Activated CD4-positive, alpha-beta T cell treated with anti-CD3 and anti-CD28 coated beads for 24 hours (primary cell): ENCODE data around the gene LENEP.
A peak's percentile ranks its signal among the peaks of the same experiment; 100 is the strongest.

Experiments
- DNase-seq, 2 donors: peaks; one replicate each; pipeline ENCODE4 v3.0.0-alpha.2; 2020; ENCODE audit warnings: low read depth in 2 of 2

Gene LENEP, protein sequence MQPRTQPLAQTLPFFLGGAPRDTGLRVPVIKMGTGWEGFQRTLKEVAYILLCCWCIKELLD

DNA sequence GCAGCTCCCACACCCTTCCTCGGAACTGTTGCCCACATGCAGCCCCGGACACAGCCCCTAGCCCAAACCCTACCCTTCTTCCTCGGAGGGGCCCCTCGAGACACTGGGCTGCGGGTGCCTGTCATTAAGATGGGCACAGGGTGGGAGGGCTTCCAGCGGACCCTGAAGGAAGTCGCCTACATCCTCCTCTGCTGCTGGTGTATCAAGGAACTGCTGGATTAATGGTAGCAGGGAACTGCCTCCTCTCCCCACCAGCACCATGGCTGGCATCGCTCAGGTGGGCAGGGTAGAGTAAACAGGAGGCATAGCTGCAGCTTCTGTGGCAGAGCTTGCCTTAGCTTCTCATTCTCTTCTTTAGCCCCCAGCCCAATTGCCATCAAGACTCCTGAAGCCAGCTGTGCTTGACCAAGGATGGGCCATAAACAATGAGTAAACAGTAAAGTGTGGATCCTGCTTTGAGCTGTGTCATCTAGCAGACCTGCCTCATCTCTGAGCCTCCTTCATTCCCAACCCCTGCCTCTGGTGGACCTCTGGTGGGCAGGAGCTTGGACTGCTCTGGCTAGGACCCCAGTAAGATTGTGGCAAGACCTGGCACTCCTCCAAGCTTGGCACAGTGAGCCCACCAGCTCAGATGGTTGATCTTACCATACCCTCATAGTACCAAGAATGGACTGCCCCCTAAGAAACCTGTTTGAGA, at the start of gene LENEP:
LENEP (plus strand) TSS at position 15 of the 697 bp plus-strand sequence; CDS start at position 37, 22 bp downstream.
- DNase-seq = no peak

DNA sequence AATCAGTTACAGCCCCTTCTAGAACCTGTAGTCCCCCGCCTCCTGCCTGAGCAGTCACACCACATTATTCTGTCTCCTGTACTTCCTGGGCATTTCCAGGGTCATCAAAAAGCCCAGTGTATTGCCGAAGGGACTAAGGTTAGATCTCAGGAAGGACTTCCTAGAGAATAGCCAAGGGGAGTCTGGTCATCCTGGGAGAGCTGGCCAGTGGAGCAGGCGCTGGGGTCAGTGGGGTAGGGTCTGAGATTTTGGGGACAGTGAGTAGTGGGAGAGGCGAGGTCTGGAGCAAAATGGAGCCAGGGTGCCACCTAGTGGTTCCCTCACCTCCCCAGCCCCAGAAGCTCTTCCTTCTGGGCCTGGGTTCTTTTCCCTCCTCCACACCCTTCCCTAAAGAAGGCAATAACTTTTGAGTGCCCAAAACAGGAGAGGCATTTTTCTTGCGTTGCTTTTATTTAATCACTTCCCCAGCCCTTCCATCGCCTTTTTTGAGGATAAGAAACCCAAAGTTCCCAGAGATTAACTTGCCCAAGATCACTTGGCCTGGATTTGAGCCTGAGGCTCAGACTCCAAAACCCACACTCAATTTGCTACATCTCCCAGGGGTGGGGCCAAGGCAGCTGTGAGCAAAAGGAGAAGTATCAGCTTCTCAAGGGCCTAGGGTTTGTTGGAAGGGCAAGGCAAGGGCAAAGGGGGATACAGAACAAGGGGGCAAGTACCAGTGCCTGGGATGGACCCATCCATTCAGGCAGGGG, 49.6 kb upstream of the LENEP start:
- no peak for DNase-seq

DNA sequence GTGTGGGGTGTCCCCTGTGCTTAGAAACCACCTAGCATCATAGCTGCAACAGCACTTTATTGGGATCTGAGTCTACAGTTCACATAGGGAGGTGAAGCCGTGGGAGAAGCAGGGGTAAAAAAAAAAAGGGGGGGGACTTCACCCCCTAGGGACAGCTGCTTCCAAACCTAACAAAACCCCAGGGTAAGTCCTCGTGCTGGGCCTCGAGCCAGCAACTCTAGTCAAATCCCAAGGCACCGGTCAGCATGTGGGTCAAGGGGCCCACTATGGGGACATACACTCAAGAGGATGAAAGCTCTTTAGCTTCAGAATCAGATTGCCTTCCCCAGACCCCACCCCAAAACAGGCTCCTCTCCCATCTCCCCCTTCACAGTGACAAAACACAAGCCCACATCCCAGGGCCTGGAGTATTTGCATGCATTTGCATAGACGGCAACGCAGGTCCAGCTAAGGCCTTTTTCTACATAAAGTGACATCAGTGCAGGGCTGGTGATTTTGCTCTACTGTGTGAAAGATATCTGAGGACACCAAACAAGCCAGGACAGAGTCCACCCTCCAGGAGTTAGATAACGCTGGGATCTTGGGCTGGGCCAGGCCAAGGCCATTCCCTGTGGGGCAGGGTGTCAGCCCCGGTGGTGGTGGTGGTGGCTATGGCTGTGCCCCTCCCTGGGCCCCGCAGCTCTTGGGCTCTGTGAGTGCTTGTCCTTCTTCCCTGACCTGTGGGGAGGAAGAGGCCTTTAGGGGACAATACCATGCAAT, 48.8 kb upstream of the LENEP start:
- DNase-seq = no peak

DNA sequence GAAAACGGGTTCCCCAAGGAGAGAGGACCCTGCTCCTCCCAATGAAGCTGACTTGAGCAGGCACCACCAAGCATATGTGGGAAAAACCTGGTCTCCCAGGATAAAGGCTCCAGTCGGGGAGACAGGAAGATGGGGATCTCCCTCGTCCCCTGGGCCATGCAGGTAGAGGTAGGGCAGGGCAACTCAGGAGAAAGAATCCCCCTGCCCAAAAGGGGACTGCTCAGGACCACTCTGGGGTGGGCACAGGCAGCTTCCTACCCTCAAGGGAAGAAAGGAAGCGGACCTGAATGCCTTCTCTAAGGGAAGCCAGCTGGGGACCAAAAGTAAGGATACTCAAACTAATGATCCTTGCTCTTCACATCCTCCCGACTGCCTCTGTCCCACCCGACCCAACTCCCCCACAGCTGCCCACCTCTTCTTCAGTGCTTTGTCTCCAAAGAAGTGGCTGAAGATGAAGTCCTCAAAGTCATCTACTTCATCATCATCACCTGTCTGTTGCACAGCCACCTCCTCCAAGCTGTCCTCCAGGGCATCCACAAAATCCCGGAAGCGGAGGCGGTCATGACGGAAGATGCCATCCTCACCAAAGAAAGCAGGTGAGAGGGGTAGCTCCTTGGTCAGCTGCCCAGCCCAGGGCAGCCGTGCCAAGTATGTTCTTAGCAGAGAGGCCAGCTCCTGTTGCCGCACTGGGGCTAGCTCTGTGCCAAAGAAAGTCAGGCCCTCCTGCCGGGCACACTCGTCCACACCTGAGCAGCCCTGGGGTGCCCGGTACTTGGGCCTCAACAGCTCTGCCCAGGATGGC, 48.0 kb upstream of the LENEP start:
- no peak for DNase-seq

DNA sequence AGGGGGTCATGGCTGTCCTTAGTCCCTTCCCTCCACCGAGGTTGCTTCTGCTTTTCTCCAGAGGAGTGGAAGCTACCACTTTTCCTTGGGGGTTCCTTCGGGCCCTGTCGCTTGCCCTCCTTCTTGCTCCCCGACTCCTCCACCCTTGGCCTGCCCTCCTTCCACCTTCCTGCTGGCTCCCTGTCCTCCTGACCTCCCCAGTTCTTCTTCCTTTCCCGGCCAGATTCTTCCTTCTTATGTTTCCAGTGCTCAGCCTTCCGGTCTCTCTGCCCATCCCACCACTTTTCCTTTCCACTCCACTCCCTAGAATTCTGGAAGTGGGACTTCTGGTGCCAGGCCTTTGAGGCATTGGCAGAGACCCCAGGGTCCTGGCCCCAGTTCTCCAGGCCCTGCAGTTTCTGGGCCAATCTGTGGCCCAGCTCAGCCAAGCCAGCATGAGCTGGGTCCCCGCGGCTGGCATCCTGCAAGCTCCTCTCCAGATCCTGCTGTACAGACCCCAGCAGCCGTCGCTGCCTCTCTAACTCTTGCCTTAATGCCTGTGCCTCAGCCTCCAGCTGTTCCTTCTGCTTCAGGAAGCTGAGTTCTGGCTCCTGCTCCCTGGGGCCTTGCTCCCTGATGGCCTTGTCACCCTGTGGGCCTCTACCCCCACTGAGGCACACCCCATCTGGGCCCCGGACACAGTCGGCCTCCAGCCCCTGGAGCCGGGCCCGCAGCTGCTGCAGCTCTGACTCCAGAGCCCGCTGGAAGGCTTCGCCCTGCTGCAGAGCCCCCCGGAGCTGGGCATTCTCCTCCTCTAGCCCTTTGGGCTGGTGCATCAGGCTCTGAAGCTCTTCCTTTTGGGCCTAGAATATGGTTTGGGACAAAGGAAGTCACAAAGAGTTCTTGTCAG, 47.2 kb upstream of the LENEP start:
- DNase-seq = no peak

DNA sequence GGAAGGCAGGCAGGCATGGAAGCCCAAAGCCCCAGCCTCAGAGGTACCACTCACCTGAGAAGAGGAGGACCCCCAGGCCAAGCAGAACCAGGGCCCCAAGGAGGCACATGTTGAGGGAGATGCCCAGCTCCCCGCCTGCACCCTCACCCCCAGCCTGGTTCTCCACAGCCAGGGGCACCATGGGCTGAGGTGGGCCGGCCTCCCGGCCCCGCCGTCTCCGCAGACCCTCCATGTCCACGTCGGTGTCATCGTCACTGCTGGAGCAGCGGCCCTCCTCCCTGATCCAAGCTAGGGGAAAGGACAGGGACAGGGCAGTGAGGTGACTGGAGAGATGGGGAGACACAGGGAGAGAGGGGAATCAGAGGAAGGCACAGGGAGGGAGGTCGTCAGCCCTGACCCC, 45.3 kb upstream of the LENEP start:
- no peak for DNase-seq

DNA sequence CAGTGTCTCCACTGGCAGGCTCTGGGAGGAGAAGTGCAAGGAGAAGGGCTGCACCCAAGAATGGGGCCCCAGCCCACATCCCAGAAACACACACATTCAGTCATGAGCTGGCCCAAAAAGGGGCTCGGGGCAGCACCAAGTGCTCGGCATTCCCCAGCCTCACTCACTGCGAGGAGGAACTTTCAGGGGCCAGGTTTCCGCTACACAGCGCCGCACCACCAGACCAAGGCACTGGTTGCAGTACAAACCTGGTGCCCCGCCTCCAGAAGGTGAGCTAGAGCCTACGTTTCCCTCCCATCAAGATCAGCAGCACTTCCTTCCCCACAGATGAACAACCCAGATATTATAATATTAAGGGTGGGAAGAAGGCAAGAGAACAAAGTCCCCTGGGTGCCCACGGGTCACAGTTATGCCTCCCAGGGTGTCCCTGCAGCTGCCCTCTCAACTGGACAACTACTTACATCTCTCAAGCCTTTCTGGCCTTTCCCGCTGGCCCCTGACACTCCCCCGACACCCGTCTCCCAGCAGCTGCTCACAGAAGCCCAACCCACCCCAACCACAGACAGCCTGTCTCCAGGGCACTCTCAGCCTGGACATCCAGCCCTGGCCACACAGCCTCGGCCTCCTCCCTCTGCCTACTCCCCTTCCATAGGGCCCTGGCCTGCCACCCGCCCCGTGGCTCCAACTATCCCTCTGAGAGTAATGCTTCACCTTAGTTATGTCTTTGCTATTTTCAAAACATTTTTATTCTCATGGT, 41.3 kb upstream of the LENEP start:
- peak in 1 of 2 donors; percentile 57 for DNase-seq

DNA sequence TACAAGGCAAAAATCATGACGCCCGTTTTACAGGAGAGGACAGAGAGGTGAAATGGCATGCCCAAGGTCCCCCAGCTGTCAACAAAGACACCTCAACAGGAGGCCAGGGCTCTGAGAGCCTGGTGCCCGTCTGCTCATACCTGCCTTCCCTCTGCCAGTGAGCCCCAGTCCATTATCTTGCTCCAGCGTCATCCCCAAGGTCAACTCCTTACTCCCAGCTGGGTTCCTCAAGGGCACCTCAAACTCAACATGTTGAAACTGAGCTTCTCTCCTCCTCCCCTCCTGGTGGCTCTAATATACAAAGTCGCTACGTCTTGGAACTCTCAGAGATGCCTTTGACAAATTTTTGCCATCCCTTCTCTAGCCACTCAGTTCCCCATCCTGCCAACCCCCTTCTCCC, 40.7 kb upstream of the LENEP start:
- DNase-seq = no peak

DNA sequence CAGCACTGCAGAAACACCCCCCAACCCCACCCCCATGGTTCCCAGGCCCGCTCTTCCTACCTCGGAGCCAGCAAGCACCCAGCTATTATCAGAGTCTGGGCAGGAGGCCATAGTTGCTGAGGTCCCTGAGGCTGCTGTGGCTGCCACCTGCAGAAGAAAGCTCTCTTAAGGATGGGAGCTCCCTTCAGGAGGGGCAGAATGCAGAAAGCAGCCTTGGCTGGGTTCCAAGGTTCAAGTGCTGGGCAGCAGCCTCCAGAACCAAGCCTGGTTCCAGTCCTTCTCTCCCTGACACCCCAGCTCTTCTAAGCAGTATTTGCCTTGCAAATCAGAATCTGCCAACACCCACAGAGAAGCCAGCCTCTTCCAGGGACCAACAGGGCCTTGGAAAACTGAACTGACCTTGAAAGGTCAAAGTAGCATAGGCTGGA, 39.8 kb upstream of the LENEP start:
- no peak for DNase-seq

DNA sequence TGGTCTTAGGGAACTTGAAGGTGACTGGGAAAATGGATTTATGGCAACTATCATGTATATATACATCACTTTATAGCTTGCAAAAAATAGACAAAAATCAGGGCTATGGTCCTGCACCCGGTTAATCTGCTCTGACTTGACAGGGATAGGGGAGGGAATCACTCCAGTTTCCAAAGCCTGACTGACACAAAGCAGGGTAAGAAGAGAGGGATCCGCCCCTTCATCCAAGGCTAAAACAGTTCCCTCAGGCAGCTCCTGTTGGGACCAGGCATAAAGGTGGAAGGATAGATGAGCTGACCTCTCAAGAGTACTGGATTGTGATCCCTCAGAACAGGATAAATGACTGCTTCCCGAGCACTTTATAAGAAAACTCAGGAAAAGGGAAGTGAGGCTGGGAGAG, 38.8 kb upstream of the LENEP start:
- DNase-seq = no peak

DNA sequence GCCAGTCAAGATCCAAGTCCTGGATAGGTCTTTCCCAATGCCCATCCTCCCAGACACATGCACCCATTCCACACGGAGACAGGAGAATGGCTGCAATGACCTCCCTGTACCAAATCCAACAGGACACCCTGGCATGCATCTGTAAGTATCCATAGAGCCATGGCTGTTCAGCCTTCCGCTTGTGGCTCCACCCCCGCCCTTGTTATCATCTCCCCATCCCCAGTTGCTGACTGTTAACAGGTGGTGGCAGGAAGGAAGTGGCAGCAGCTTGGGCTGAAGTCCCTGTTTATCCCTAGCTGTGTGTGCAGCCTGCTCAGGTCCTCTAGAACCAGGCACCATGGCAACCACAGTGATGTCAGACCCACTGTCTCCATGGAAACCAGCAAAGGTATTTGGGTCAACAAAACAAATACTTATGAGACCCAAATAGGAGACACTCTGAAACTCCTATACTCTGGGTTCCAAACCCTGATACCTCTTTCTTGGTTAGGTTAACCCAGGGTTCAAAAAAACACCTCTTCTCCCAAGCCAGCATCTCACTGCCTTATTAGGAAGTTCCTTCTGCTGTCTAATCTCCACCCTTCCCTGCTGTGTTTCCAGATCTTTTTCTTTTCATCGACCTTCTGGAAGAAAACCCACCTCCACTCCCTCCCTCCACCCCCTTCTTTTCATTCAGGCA, 38.2 kb upstream of the LENEP start:
- DNase-seq = peak in 1 of 2 donors; percentile 59

DNA sequence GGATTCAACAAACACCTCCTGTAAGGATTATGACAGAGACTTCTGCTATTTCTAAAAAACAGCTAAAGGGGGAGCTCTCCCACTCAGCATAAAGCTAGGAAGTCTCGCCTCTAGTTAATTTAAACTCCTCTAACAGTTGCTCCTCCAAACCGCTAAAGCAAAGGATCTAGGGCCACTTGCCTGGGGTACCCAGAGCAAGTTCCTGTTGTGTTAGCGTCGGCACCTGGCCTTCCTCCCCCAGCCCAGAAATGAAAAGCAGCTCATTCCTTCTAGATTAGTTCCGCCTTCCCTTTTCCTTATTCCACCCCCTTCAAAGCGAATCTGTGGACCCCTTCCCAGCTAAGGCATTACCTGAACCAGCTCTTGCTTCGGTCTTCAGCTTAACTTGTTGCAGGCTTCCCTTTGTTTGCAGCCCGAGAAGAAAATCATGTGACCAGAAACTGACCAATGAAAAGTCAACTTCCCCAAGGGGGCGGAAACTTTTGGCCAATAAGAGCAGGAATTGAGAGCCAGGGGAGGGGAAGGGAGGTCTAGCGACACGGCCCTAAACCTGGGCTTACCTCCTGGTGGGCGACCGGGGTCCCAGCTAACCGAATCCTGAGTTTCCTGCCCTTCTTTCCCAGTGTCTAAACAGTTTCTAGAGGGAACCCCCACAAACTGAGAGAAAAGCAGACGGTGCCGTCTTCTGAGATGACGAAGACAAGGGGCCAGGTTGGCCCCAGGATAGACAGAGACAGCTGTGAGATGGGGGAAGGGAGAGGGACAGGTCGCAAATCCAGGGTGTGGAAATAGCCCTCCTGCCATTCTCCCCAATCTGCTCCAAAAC, 37.5 kb upstream of the LENEP start, which contains the start of gene PBXIP1:
PBXIP1 (minus strand) TSS at position 382 of the 826 bp plus-strand sequence. CDS start 2,378 bp downstream, outside the sequence.
- DNase-seq = peak; percentile 52 to 74

DNA sequence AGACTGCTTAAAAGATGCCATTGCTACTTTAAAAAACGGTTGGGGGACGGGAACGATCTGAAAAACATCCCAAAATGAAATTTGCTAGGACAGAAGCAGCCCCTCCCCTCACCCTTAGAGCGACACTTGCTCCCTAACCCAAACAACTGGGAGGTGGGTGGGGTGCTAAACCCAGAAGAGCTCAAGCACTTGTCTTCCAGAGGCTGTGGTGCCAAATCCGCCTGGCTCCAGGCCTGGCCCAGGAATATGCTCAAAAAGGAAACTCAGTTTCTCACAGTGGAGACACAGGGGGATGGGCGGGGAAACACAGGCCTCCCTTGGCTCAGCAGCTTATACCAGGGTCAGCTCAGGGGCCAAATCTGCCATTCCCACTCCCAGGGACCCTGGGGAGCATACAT, 36.8 kb upstream of the LENEP start:
- DNase-seq = no peak

DNA sequence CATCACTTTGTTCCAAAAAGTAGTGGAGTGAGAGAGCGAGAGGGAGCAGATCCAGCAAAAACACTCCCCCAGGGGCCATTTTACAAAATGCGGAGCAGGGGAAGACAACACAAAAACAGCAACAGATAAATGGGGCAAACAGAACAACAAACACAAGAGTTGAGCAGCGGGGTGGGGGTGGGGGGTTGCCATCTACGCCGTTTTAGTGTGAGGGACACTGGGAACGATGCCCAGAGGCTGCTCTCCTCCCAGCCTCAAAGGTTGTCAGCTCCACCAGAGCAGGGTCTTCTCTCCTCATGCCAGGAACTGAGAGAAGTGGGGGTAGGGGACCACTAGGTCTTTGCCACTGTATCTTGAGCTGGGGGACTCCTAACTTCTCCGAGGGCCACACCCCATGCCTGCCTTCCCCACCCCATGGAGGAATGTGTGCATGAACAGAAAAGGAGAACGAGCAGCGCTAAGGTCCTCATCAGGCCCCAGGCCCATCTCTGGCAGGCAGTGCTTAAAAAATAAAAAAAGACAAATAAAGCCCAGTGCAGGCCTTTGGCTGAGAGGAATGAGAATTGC, 36.2 kb upstream of the LENEP start:
- no peak for DNase-seq

DNA sequence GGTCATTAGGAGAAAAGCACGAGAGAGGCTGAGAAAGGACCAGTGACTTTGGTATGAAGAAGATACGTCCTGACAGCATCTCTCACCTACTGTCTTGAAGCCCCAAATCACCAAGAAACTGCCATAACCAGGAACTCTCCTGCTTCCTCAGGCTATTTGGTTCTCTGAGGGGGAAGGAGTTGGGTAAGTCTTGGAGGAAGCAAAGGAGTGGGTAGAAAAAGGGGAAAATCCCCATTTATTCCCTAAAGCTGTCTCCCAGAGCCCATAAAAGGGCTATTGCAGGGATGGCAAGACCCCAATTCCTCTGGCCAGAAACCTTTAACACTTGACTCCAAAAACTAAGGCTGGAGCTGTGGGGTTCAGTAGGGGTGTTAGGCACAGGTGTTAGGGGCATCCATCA, 35.4 kb upstream of the LENEP start:
- DNase-seq = no peak

DNA sequence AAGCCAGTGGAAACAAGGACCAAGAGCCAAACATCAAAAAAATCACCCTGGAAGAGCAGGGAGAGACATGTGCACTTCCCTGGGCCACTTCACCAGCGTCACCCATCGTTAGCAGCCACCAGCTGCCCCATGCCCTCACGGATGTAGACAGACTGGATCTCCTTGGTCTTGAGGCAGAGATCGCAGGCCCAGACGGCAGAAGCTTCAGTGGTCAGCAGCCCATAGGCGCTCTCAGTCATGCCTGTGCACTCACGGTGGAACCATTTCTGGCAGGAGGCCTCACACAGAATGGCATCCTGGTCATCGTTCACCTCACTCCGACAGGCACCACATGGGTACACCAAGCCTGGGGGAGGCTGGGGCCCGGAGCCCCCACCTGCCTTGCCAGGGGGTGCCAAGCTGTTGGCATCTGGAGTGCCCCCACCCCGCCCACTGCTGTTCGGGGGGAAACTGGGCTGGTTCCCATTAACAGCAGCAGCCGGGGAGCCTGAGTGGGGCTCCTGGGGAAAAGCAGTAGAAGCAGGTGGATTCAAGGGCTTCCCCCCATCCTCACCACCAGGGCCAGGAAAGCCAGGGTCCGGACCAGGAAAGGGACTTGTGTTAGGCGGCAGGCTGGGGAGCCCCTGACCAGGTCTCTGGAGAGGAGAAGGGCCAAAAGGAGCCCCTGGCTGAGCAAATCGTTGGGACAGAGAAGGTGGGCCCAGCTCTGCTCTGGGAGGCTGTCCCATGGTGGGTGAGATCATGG, 34.5 kb upstream of the LENEP start:
- no peak for DNase-seq

DNA sequence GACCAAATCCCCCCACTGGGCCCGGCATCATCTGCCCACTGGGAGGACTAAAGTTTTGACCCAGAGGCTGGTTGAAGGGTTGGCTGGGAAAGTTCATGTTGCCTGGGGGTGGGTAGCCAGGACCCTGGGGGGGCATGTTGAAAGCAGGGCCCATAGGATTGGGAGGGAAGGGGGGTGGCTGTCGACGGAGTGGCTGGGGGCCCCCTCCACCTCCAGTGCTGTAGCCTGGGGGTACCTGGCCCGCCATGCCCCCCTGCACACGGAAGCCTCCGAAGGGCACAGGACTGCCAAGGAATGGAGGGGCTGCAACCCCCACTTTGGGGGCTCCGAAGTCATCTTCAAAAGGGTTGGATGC, 34.0 kb upstream of the LENEP start:
- no peak for DNase-seq
